Liver (tissue), 9 donors: Measurements from ENCODE around the gene UBIAD1. TPM values are rescaled to one million over a fixed set of nuclear protein-coding genes. Genes with fewer than 3 reads are reported as not detected.

Experiments
- DNase-seq: peaks from one replicate; pipeline ENCODE4 v3.0.0-alpha.2; 2017; ENCODE audit warnings: low spot score
- H3K27ac ChIP-seq, 2 donors: one replicate each; pipeline ENCODE4 v1.7.0; 2013; ENCODE audit warnings: inconsistent platforms in 2 of 2, low read length in 2 of 2, control low read depth in 1 of 2, low read depth in 1 of 2, mild to moderate bottlenecking in 1 of 2
- H3K27me3 ChIP-seq, 4 donors: one replicate each; pipeline versions ENCODE4 v1.6.1 to v1.7.0; 2013; ENCODE audit warnings: low read length in 3 of 4, inconsistent platforms in 1 of 4, mild to moderate bottlenecking in 1 of 4, moderate library complexity in 1 of 4; ENCODE audit not compliant: control insufficient read depth in 4 of 4, insufficient read depth in 4 of 4
- H3K36me3 ChIP-seq, 4 donors: one replicate each; pipeline versions ENCODE4 v1.6.1 to v1.7.0; 2013; ENCODE audit warnings: low read length in 3 of 4, mild to moderate bottlenecking in 3 of 4, low read depth in 1 of 4, moderate library complexity in 1 of 4; ENCODE audit not compliant: control insufficient read depth in 4 of 4, insufficient read depth in 3 of 4
- H3K4me1 ChIP-seq, 4 donors: one replicate each; pipeline versions ENCODE4 v1.6.1 to v1.7.0; 2013; ENCODE audit warnings: low read length in 3 of 4, mild to moderate bottlenecking in 3 of 4, moderate library complexity in 1 of 4; ENCODE audit not compliant: control insufficient read depth in 4 of 4, insufficient read depth in 4 of 4
- H3K4me3 ChIP-seq, 3 donors: one replicate each; pipeline versions ENCODE4 v1.6.1 to v1.7.0; 2013; ENCODE audit warnings: low read length in 3 of 3, control low read depth in 1 of 3, low read depth in 1 of 3, mild to moderate bottlenecking in 1 of 3
- H3K9ac ChIP-seq, 2 donors: one replicate each; pipeline ENCODE4 v1.7.0; 2013; ENCODE audit warnings: low read length in 2 of 2, mild to moderate bottlenecking in 2 of 2, moderate library complexity in 2 of 2, control low read depth in 1 of 2, low read depth in 1 of 2
- H3K9me3 ChIP-seq, 4 donors: one replicate each; pipeline versions ENCODE4 v1.6.1 to v1.7.0; 2013; ENCODE audit warnings: low read length in 3 of 4; ENCODE audit not compliant: control insufficient read depth in 4 of 4
- CTCF ChIP-seq: fragments of 150-350 bp; IDR thresholded peaks from 2 replicates; pipeline ENCODE4 v1.5.1; 2017; ENCODE audit warnings: improper control_type of control experiment, low read depth, low read length; ENCODE audit not compliant: missing input control
- EGR1 ChIP-seq, 2 donors: IDR thresholded peaks; 2 replicates each; pipeline ENCODE4 v1.6.1; 2016 to 2018; ENCODE audit warnings: antibody characterized with exemption in 2 of 2, low read depth in 2 of 2
- FOXA2 ChIP-seq: IDR thresholded peaks from 2 replicates; pipeline ENCODE4 v1.6.1; 2016; ENCODE audit warnings: antibody characterized with exemption
- GABPA ChIP-seq, 2 donors: IDR thresholded peaks in 1 of 2; conservative IDR thresholded peaks in 1 of 2; 2 replicates each; pipeline ENCODE4 v1.6.1; 2016; ENCODE audit warnings: antibody characterized with exemption in 2 of 2, mild to moderate bottlenecking in 1 of 2, moderate library complexity in 1 of 2
- HNF4G ChIP-seq: IDR thresholded peaks from 2 replicates; pipeline ENCODE4 v1.6.1; 2016; ENCODE audit warnings: antibody characterized with exemption
- JUND ChIP-seq, 2 donors: IDR thresholded peaks; 2 replicates each; pipeline ENCODE4 v1.6.1; 2016; ENCODE audit warnings: antibody characterized with exemption in 2 of 2
- MAX ChIP-seq: IDR thresholded peaks from 2 replicates; pipeline ENCODE4 v1.6.1; 2016; ENCODE audit warnings: antibody characterized with exemption
- NR2F2 ChIP-seq: IDR thresholded peaks from 2 replicates; pipeline ENCODE4 v1.6.1; 2016; ENCODE audit warnings: antibody characterized with exemption
- REST ChIP-seq: IDR thresholded peaks from 2 replicates; pipeline ENCODE4 v1.6.1; 2016; ENCODE audit warnings: antibody characterized with exemption, mild to moderate bottlenecking
- RXRA ChIP-seq, 2 donors: IDR thresholded peaks; 2 replicates each; pipeline ENCODE4 v1.6.1; 2017 to 2018; ENCODE audit warnings: antibody characterized with exemption in 2 of 2, mild to moderate bottlenecking in 1 of 2
- SP1 ChIP-seq: IDR thresholded peaks from 2 replicates; pipeline ENCODE4 v1.6.1; 2018; ENCODE audit warnings: antibody characterized with exemption, mild to moderate bottlenecking
- YY1 ChIP-seq: IDR thresholded peaks from 2 replicates; pipeline ENCODE4 v1.6.1; 2016; ENCODE audit warnings: antibody characterized with exemption, mild to moderate bottlenecking
- WGBS: extraction: QIAGEN DNeasy Blood & Tissue Kit; methylation state at CpG from one replicate; pipeline ENCODE4 v1.1.7; 2013; 5-methylcytosine and 5-hydroxymethylcytosine counted together
- polyA plus RNA-seq, 2 donors: library from polyadenylated mRNA; stranded (reverse) in 1 of 2; unstranded in 1 of 2; fragments of 200-250 nt in 1 of 2; fragments of >200 nt in 1 of 2; fragmentation: Nextera tagmentation in 1 of 2; extraction: Ambion mirVana in 1 of 2; gene quantifications; one replicate each; pipeline versions ENCODE4 v1.2.1 to v1.2.3, GENCODE V29; 2013 to 2015
- total RNA-seq, 2 donors: library from RNA; depleted of rRNA; stranded (reverse); fragments of >200 nt; gene quantifications; one replicate each; pipeline ENCODE4 v1.2.3, GENCODE V29; 2014
- donor health status: healthy.
- donor health status: healthy.
- donor health status: healthy.
- donor health status: healthy.
- donor health status: healthy.

The UBIAD1 gene
- total and polyA plus RNA-seq, 4 donors = 5.4 to 10.2 (median 8.9) TPM

DNA sequence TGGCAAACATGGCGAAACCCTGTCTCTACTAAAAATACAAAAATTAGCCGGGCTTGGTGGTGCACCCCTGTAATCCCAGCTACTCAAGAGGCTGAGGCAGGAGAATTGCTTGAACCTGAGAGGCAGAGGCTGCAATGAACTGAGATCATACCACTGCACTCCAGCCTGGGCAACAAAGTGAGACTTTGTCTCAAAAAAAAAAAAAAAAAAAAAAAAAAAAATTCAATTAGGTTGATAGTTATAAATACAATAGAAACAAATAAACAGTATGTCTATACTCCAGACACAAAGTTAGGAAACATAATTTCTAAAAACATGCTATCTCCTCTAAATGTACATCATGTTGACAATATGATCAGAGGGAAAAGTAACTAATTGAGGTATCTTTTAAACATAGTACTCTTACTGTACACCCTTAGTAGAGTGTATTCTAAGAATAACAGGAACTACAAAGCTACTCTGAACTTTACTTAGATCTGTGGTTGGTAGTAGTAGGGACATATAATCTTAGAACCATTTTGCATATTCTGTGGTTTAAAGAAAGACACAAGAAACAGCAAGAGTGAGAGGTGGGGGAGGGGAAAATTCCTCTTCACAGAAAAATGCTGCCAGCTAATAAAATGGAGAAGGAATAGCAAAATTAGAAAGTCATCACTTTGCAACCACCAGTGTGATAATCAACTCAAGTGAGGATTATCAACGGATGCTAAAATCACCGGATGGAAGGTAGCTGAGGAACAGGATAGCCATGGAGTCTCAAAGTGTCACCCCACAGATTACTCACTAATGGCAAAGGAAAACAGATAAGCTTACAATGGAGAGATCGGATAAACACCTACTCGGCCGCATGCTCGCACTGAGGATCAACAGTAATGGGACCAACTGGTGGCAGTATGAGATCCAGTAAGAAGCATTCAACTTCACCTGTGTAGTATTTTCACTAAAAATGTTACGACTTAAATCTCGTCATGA, 45.6 kb upstream of the UBIAD1 start (continued):
- TF ChIP-seq REST (no peak), JUND (IDR thresholded peaks at IDR 0.05) (no peak), FOXA2 (no peak)

- 97% methylated on average over 4 of the region's 4 CpGs for WGBS
- TF ChIP-seq CTCF (no peak), SP1 (no peak), HNF4G (no peak), YY1 (no peak), MAX (no peak), REST (no peak), EGR1 (IDR thresholded peaks at IDR 0.05; ENCODE audit: low read depth in 2 of 2) (no peak), RXRA (IDR thresholded peaks at IDR 0.05) (no peak), GABPA (IDR thresholded peaks at IDR 0.05 in 1 of 2, conservative IDR thresholded peaks at IDR 0.05 in 1 of 2) (no peak), NR2F2 (no peak), JUND (IDR thresholded peaks at IDR 0.05) (no peak)
- Histone ChIP-seq H3K9ac (no peak overlapping the region), H3K9me3 (no peaks in the 10 kb centered on the region), H3K4me1 (peaks cover 0 to 21% (median 6%) of the 10 kb centered on the region in 4 donors), H3K27ac (no peak overlapping the region), H3K4me3 (no peak overlapping the region), H3K36me3 (peaks cover 12 to 52% (median 41%) of the 10 kb centered on the region in 4 donors), H3K27me3 (no peaks in the 10 kb centered on the region)
- no peak for DNase-seq
Measured at GRCh38 chr1:11229203-11229602, 43.8 kb upstream of the UBIAD1 start.
